GM18873 (cell line): ENCODE data around the gene SMC6.

Experiments used
- ATAC-seq: cut with Tn5 transposase; IDR thresholded peaks from one replicate; pipeline ENCODE4 v1.9.1; 2021; ENCODE audit warnings: mild to moderate bottlenecking, moderate library complexity, moderate number of reproducible peaks; ENCODE audit not compliant: unreplicated experiment, low FRiP score

Gene SMC6

GRCh38 chr2:17658251-17658843 lies 95.3 kb downstream of the SMC6 start:
- peak; percentile 78 for ATAC-seq

- no peak for ATAC-seq
Measured at GRCh38 chr2:17657759-17658158, 95.9 kb downstream of the SMC6 start.

GRCh38 chr2:17652681-17653394 lies 100.8 kb downstream of the SMC6 start:
- no peak for ATAC-seq

- ATAC-seq, result no peak
Measured at GRCh38 chr2:17649026-17649425, 104.6 kb downstream of the SMC6 start.

GRCh38 chr2:17648581-17648980 lies 105.0 kb downstream of the SMC6 start:
- ATAC-seq, result no peak

GRCh38 chr2:17646838-17647701 lies 106.5 kb downstream of the SMC6 start:
- no peak for ATAC-seq

GRCh38 chr2:17646081-17646554 lies 107.5 kb downstream of the SMC6 start:
- ATAC-seq, result peak; percentile 90

GRCh38 chr2:17644997-17645720 lies 108.5 kb downstream of the SMC6 start:
- no peak for ATAC-seq

GRCh38 chr2:17643031-17643615 lies 110.5 kb downstream of the SMC6 start:
- no peak for ATAC-seq

GRCh38 chr2:17640406-17640805 lies 113.2 kb downstream of the SMC6 start:
- no peak for ATAC-seq

GRCh38 chr2:17638196-17638743 lies 115.3 kb downstream of the SMC6 start:
- ATAC-seq, result no peak

GRCh38 chr2:17637131-17637906 lies 116.3 kb downstream of the SMC6 start:
- ATAC-seq, result no peak

GRCh38 chr2:17636257-17636656 lies 117.4 kb downstream of the SMC6 start:
- no peak for ATAC-seq

- no peak for ATAC-seq
Measured at GRCh38 chr2:17634997-17635396, 118.6 kb downstream of the SMC6 start.

GRCh38 chr2:17630089-17630488 lies 123.5 kb downstream of the SMC6 start:
- ATAC-seq, result no peak

- no peak for ATAC-seq
Measured at GRCh38 chr2:17628349-17629261, 125.0 kb downstream of the SMC6 start.

- ATAC-seq, result no peak
Measured at GRCh38 chr2:17627434-17627833, 126.2 kb downstream of the SMC6 start.

- ATAC-seq, result no peak
Measured at GRCh38 chr2:17626986-17627385, 126.6 kb downstream of the SMC6 start.
